DOHH2 (cell line): ENCODE data around the gene LYZL2.
"Not testable (repeated sequence)": the region's sequence is repeated elsewhere in the genome, so short reads cannot be mapped to it uniquely, and the experiment has no call there.

Source experiments
- H3F3A ChIP-seq: fragments of 200-600 bp; sonication (generic), shearing (Covaris generic); 2 replicates; pipeline ENCODE4 v1.6.0; 2016; ENCODE audit warnings: antibody characterized with exemption, mild to moderate bottlenecking; ENCODE audit not compliant: control insufficient read depth, insufficient read depth
- H3K27ac ChIP-seq: fragments of 200-600 bp; sonication (generic); 2 replicates; pipeline ENCODE4 v1.5.1; 2014; ENCODE audit warnings: low read depth, mild to moderate bottlenecking, low read length, moderate library complexity
- H3K27me3 ChIP-seq: fragments of 200-600 bp; sonication (generic); 2 replicates; pipeline ENCODE4 v1.6.1; 2014; ENCODE audit warnings: mild to moderate bottlenecking, low read length, mixed read lengths; ENCODE audit not compliant: control insufficient read depth
- H3K36me3 ChIP-seq: fragments of 200-600 bp; sonication (generic); 2 replicates; pipeline ENCODE4 v1.6.1; 2014; ENCODE audit warnings: mild to moderate bottlenecking, low read length, moderate library complexity, mixed read lengths; ENCODE audit not compliant: control insufficient read depth
- H3K4me1 ChIP-seq: fragments of 200-600 bp; sonication (generic); 2 replicates; pipeline ENCODE4 v1.6.1; 2014; ENCODE audit warnings: mild to moderate bottlenecking, low read length, mixed read lengths; ENCODE audit not compliant: control insufficient read depth
- H3K4me2 ChIP-seq: fragments of 200-600 bp; sonication (generic); 2 replicates; pipeline ENCODE4 v1.6.0; 2014; ENCODE audit warnings: mild to moderate bottlenecking, low read length, moderate library complexity
- H3K4me3 ChIP-seq: fragments of 200-600 bp; sonication (generic); 2 replicates; pipeline ENCODE4 v1.5.1; 2014; ENCODE audit warnings: mild to moderate bottlenecking, low read length, mixed read lengths
- H3K79me2 ChIP-seq: fragments of 200-600 bp; sonication (generic); 2 replicates; pipeline ENCODE4 v1.6.1; 2014; ENCODE audit warnings: mild to moderate bottlenecking, low read length, mixed read lengths; ENCODE audit not compliant: control insufficient read depth
- H3K9me2 ChIP-seq: fragments of 200-600 bp; sonication (generic); replicated peaks from 2 replicates; pipeline ENCODE4 v1.6.1; 2014; ENCODE audit warnings: mild to moderate bottlenecking, low read length, mixed read lengths; ENCODE audit not compliant: control insufficient read depth
- H3K9me3 ChIP-seq: fragments of 200-600 bp; sonication (generic); 2 replicates; pipeline ENCODE4 v1.6.1; 2014; ENCODE audit warnings: antibody characterized with exemption, low read length, mixed read lengths; ENCODE audit not compliant: control insufficient read depth, insufficient read depth
- H4K20me1 ChIP-seq: fragments of 200-600 bp; sonication (generic); 2 replicates; pipeline ENCODE4 v1.6.0; 2014; ENCODE audit warnings: low read depth, mild to moderate bottlenecking, antibody characterized with exemption, low read length, moderate library complexity; ENCODE audit not compliant: control insufficient read depth, insufficient read depth
- EZH2phosphoT487 ChIP-seq: fragments of 200-600 bp; sonication (generic); IDR thresholded peaks from 2 replicates; pipeline ENCODE4 v1.6.1; 2017; ENCODE audit warnings: borderline replicate concordance, mild to moderate bottlenecking, antibody characterized with exemption, low read length, moderate library complexity, mixed read lengths
- TF ChIP-seq, protein P1 (sequence below): fragments of 200-600 bp; sonication (generic); IDR thresholded peaks from one replicate; pipeline ENCODE4 v1.5.1; 2014; ENCODE audit warnings: antibody characterized with exemption, mild to moderate bottlenecking, low read depth, low read length; ENCODE audit not compliant: poor library complexity, severe bottlenecking

The LYZL2 gene

DNA sequence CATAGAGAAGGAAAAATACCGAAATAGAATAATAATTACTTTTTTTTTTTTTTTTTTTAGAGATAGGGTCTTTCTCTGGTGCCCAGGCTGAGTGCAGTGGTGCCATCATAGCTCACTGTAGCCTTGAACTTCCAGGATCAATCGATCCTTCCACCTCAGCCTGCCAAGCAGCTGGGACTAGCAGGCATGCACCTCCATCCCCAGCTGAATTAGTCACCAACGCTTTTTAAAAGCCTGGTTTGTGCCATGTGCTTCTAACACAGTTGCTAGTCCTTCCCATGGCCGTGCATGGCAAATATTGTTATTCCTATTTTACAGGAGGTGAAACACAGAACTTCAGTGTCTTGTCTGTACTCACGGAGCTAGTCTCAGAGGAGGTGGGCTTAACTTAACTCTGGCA is 23.2 kb downstream of the LYZL2 start:
- Histone ChIP-seq H3K27ac (no peak overlapping the region), H3K79me2 (no peaks in the 10 kb centered on the region), H3K4me3 (no peak overlapping the region), H3K36me3 (no peaks in the 10 kb centered on the region), H3K4me2 (no peak overlapping the region), H3K9me2 (no peaks in the 10 kb centered on the region), H3K9me3 (no peaks in the 10 kb centered on the region), H3K27me3 (no peaks in the 10 kb centered on the region), H3F3A (no peaks in the 10 kb centered on the region), H3K4me1 (no peaks in the 10 kb centered on the region), H4K20me1 (no peaks in the 10 kb centered on the region)
- TF ChIP-seq EZH2phosphoT487: no peak
- TF ChIP-seq, protein P1, sequence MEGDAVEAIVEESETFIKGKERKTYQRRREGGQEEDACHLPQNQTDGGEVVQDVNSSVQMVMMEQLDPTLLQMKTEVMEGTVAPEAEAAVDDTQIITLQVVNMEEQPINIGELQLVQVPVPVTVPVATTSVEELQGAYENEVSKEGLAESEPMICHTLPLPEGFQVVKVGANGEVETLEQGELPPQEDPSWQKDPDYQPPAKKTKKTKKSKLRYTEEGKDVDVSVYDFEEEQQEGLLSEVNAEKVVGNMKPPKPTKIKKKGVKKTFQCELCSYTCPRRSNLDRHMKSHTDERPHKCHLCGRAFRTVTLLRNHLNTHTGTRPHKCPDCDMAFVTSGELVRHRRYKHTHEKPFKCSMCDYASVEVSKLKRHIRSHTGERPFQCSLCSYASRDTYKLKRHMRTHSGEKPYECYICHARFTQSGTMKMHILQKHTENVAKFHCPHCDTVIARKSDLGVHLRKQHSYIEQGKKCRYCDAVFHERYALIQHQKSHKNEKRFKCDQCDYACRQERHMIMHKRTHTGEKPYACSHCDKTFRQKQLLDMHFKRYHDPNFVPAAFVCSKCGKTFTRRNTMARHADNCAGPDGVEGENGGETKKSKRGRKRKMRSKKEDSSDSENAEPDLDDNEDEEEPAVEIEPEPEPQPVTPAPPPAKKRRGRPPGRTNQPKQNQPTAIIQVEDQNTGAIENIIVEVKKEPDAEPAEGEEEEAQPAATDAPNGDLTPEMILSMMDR: no peak

DNA sequence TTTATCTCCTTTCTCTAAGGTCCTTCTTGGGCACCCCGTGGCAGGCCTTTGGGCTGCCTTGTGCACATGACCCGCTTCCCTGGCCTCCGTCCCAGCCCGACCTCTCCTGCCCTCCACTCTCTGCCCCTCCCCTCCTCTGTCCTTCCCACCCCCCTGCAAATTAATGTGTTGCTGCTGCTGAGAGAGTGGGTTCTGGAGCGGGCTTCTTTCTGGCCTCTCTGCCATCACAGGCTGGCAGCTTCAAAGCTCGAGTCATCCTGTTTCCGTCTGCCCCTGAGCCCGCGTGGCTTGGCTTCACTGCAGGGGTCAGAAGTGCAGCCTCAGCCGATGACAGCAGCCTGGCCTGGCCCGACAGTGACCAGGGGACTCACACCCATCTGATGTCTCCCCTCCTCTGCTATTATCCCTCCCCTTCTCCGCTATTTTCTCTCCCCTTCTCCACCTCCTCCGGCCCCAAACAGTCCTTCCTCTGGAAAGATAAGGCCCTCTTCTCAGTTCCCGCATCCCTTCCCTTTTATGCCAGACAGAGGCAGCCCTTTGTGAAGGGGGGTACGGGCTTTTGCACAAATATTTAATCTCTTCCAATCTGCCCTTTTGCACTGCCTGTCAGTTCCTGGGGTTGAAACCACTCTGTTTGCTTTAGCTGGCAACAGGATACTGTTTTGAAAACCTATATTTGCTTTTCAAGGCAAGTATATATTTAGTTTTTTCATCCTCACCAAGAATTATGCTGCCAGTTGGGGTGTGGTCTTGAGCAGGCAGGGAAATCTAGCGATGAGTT is 24.0 kb downstream of the LYZL2 start:
- H3K4me1 ChIP-seq, H3K79me2 ChIP-seq, H3F3A ChIP-seq, H4K20me1 ChIP-seq, H3K4me3 ChIP-seq, H3K36me3 ChIP-seq, H3K9me2 ChIP-seq, H3K9me3 ChIP-seq, H3K4me2 ChIP-seq, H3K27ac ChIP-seq, H3K27me3 ChIP-seq: not testable (repeated sequence)

DNA sequence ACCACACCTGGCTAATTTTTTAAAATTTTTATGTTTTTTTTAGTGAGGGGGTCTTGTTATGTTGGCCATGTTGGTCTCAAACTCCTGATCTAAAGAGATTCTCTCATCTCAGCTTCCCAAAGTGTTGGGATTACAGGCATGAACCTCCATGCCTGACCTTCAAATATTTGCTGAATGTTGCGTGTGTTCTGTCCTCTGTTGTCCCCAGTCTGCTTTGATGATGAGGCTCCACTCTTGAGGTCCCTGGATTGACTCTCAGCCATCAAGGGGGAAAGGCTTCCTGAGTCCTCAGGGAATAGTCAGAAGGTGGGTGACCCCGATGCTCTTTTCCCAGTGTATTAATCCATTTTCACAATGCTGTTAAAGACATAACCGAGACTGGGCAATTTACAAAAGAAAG is 26.0 kb downstream of the LYZL2 start:
- H3K4me1 ChIP-seq: peaks cover 4% of the 10 kb centered on the region; the same call in 1 of the 2 replicates
- no peak for TF ChIP-seq EZH2phosphoT487
- TF ChIP-seq, protein P1: no peak
- H3K4me3 ChIP-seq: no peak overlapping the region
- H3K27ac ChIP-seq: no peak overlapping the region
- H3F3A ChIP-seq: no peaks in the 10 kb centered on the region
- no peak overlapping the region for H3K4me2 ChIP-seq
- no peaks in the 10 kb centered on the region for H3K79me2 ChIP-seq
- no peaks in the 10 kb centered on the region for H3K36me3 ChIP-seq
- H4K20me1 ChIP-seq: no peaks in the 10 kb centered on the region
- no peaks in the 10 kb centered on the region for H3K9me2 ChIP-seq
- no peaks in the 10 kb centered on the region for H3K27me3 ChIP-seq
- no peaks in the 10 kb centered on the region for H3K9me3 ChIP-seq

DNA sequence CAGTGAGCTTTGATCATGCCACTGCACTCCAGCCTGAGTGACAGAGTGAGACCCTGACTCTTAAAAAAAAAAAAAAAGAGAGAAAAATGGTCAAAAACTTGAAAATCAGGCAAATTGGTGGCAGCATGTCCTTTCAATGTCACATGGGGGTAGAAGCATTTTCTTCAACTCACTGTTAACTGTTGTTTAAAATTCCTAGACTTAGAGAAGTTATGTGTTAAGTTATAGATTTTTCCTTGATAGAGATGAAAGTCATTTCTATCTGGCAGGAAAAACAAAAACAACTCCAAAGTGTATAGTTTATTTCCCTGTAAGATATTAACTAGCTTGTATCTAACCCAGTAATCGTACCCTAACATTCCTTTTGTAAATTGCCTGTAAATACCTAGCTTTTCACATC is 26.8 kb downstream of the LYZL2 start:
- peaks cover 7% of the 10 kb centered on the region; the same call in 1 of the 2 replicates for H3K4me1 ChIP-seq
- H3K9me3 ChIP-seq: no peaks in the 10 kb centered on the region
- H3K4me3 ChIP-seq: no peak overlapping the region
- H3K4me2 ChIP-seq: no peak overlapping the region
- no peak overlapping the region for H3K27ac ChIP-seq
- H4K20me1 ChIP-seq: no peaks in the 10 kb centered on the region
- H3K27me3 ChIP-seq: no peaks in the 10 kb centered on the region
- no peaks in the 10 kb centered on the region for H3F3A ChIP-seq
- H3K36me3 ChIP-seq: no peaks in the 10 kb centered on the region
- H3K9me2 ChIP-seq: no peaks in the 10 kb centered on the region
- H3K79me2 ChIP-seq: no peaks in the 10 kb centered on the region
- TF ChIP-seq, protein P1: no peak
